Measurements from ENCODE around the gene EDEM3. TPM values are rescaled to one million over a fixed set of nuclear protein-coding genes. Genes with fewer than 3 reads are reported as not detected.
A peak's percentile ranks its signal among the peaks of the same experiment; 100 is the strongest.

EDEM3 gene
- total RNA-seq, 1 donor from 2014 or later, result 16.2 TPM

GRCh38 chr1:184747089-184747955 is 7.3 kb downstream of the EDEM3 start:
- CTCF ChIA-PET, result interaction anchor here (0.8 kb wide), 1 partner anchor 934 kb away, joined by 3 read pairs; no protein-coding TSS in a partner anchor
- Mint-ChIP-seq H3K27me3 (no peaks in the 10 kb centered on the region), H3K4me3 (no peak overlapping the region), H3K27ac (peak overlapping the region; percentile 35), H3K4me1 (peaks cover 23% of the 10 kb centered on the region), H3K36me3 (ENCODE audit: low read depth) (peaks cover 8% of the 10 kb centered on the region), H3K9me3 (no peaks in the 10 kb centered on the region)
- intact Hi-C loops (cut with micrococcal nuclease), result loop anchor here (1.0 kb wide), 1 partner anchor 8 kb away; no protein-coding TSS in a partner anchor
- POLR2A ChIA-PET, result interaction anchor here (0.6 kb wide), 1 partner anchor 410 kb away, joined by 3 read pairs; no protein-coding TSS in a partner anchor
- DNase-seq (no peak), ATAC-seq (ENCODE audit: low read depth) (peak; percentile 81)
- no peak for TF ChIP-seq CTCF (IDR thresholded peaks at IDR 0.05)

GRCh38 chr1:184745929-184746638 is 8.6 kb downstream of the EDEM3 start:
- DNase-seq, result no peak

GRCh38 chr1:184745110-184745509 is 9.5 kb downstream of the EDEM3 start:
- intact Hi-C loops (cut with micrococcal nuclease), result no loop called here
- peaks cover 16% of the 10 kb centered on the region for H3K36me3 Mint-ChIP-seq (ENCODE audit: low read depth)
- TF ChIP-seq CTCF (IDR thresholded peaks at IDR 0.05), result no peak
- H3K9me3 Mint-ChIP-seq, result no peaks in the 10 kb centered on the region
- H3K27ac Mint-ChIP-seq, result no peak overlapping the region
- no peaks in the 10 kb centered on the region for H3K27me3 Mint-ChIP-seq
- DNase-seq, result no peak
- no peak overlapping the region for H3K4me3 Mint-ChIP-seq
- CTCF ChIA-PET, result no interaction called here
- no peak for ATAC-seq (ENCODE audit: low read depth)
- peaks cover 23% of the 10 kb centered on the region for H3K4me1 Mint-ChIP-seq
- POLR2A ChIA-PET, result no interaction called here

More at GRCh38 chr1:184745929-184746638, 8.6 kb downstream of the EDEM3 start:
- H3K27me3 Mint-ChIP-seq, result no peaks in the 10 kb centered on the region
- ATAC-seq (ENCODE audit: low read depth), result no peak
- no peaks in the 10 kb centered on the region for H3K9me3 Mint-ChIP-seq
- peaks cover 23% of the 10 kb centered on the region for H3K4me1 Mint-ChIP-seq
- CTCF ChIA-PET, result no interaction called here
- H3K27ac Mint-ChIP-seq, result no peak overlapping the region
- no peak overlapping the region for H3K4me3 Mint-ChIP-seq
- intact Hi-C loops (cut with micrococcal nuclease), result no loop called here
- POLR2A ChIA-PET, result no interaction called here
- no peak for TF ChIP-seq CTCF (IDR thresholded peaks at IDR 0.05)
- H3K36me3 Mint-ChIP-seq (ENCODE audit: low read depth), result peaks cover 12% of the 10 kb centered on the region

- H3K9me3 Mint-ChIP-seq, result no peaks in the 10 kb centered on the region
- intact Hi-C loops (cut with micrococcal nuclease), result no loop called here
- no peaks in the 10 kb centered on the region for H3K27me3 Mint-ChIP-seq
- CTCF ChIA-PET, result no interaction called here
- POLR2A ChIA-PET, result no interaction called here
- no peak overlapping the region for H3K4me3 Mint-ChIP-seq
- no peak for ATAC-seq (ENCODE audit: low read depth)
- TF ChIP-seq CTCF (IDR thresholded peaks at IDR 0.05), result no peak
- no peak overlapping the region for H3K27ac Mint-ChIP-seq
- peaks cover 16% of the 10 kb centered on the region for H3K36me3 Mint-ChIP-seq (ENCODE audit: low read depth)
- DNase-seq, result no peak
- H3K4me1 Mint-ChIP-seq, result peaks cover 23% of the 10 kb centered on the region
These were observed 11.4 kb downstream of the EDEM3 start for GRCh38 chr1:184743062-184743756.

Measured in activated B cell treated with CpG ODN at 0.5 μM for 24 hours (primary cell).